PC-9 (cell line): ENCODE results near the gene C2orf42. TPM values are rescaled to one million over a fixed set of nuclear protein-coding genes. Genes with fewer than 3 reads are reported as not detected.

Experiments
- BruUV-seq: library from RNA; stranded (reverse); fragments of 400-500 nt; replicated peaks from 2 replicates; lab custom pipeline; 2021; lab: Mats Ljungman, UMichigan
- CTCF ChIA-PET: fragments of 300-600 bp; sonication (Branson Sonifier 250); formaldehyde crosslinking; loops from one replicate; lab custom pipeline; 2022; ENCODE audit warnings: antibody characterized with exemption; lab: Charles Lee
- POLR2A ChIA-PET: fragments of 300-600 bp; sonication (Branson Sonifier 250); formaldehyde crosslinking; loops from one replicate; lab custom pipeline; 2022; ENCODE audit warnings: antibody characterized with exemption; ENCODE audit not compliant: unreplicated experiment; lab: Charles Lee
- DNase-seq, 2 experiments: peaks; one replicate each; pipeline versions ENCODE4 v3.0.0 to v3.0.0-alpha.2; 2015 to 2022; ENCODE audit warnings: mixed read lengths in 1 of 2
- H2AFZ ChIP-seq: fragments of 200-600 bp; sonication (generic); 2 replicates; pipeline ENCODE4 v1.8.1; 2017; ENCODE audit warnings: antibody characterized with exemption
- H3F3A ChIP-seq: fragments of 200-600 bp; sonication (generic); 2 replicates; pipeline ENCODE4 v1.8.1; 2017; ENCODE audit warnings: antibody characterized with exemption, mild to moderate bottlenecking, low read depth; ENCODE audit not compliant: insufficient read depth
- H3K27ac ChIP-seq: fragments of 200-600 bp; sonication (generic); 2 replicates; pipeline ENCODE4 v1.6.1; 2016; ENCODE audit warnings: mixed run types
- H3K27me3 ChIP-seq: fragments of 200-600 bp; sonication (generic); 2 replicates; pipeline ENCODE4 v1.6.1; 2016; ENCODE audit warnings: low read depth, mixed run types; ENCODE audit not compliant: insufficient read depth
- H3K36me3 ChIP-seq: fragments of 200-600 bp; sonication (generic); 2 replicates; pipeline ENCODE4 v1.6.1; 2016; ENCODE audit warnings: low read depth, mixed run types
- H3K4me1 ChIP-seq: fragments of 200-600 bp; sonication (generic); replicated peaks from 2 replicates; pipeline ENCODE4 v1.6.1; 2016; ENCODE audit warnings: mixed run types; ENCODE audit not compliant: insufficient read depth
- H3K4me2 ChIP-seq: fragments of 200-600 bp; sonication (generic); 2 replicates; pipeline ENCODE4 v1.6.1; 2017; ENCODE audit warnings: mixed run types
- H3K4me3 ChIP-seq: fragments of 200-600 bp; sonication (generic); 2 replicates; pipeline ENCODE4 v1.6.1; 2016; ENCODE audit warnings: mixed run types
- H3K79me2 ChIP-seq: fragments of 200-600 bp; sonication (generic); 2 replicates; pipeline ENCODE4 v1.6.1; 2017; ENCODE audit warnings: low read depth, mixed run types
- H3K9me2 ChIP-seq: fragments of 200-600 bp; sonication (generic); 2 replicates; pipeline ENCODE4 v1.8.1; 2017; ENCODE audit warnings: mild to moderate bottlenecking; ENCODE audit not compliant: insufficient read depth
- H3K9me3 ChIP-seq: fragments of 200-600 bp; sonication (generic); 2 replicates; pipeline ENCODE4 v1.8.1; 2016; ENCODE audit warnings: low read depth; ENCODE audit not compliant: insufficient read depth
- H4K20me1 ChIP-seq: fragments of 200-600 bp; sonication (generic); 2 replicates; pipeline ENCODE4 v1.8.1; 2017; ENCODE audit not compliant: insufficient read depth
- EZH2 ChIP-seq: fragments of 200-600 bp; sonication (generic); IDR thresholded peaks from 2 replicates; pipeline ENCODE4 v1.8.0; 2017; ENCODE audit warnings: antibody characterized with exemption, low read depth
- intact Hi-C: fragments of 100-400 bp; cut with micrococcal nuclease; formaldehyde crosslinking; loops from one replicate; pipeline ENCODE4 v1.10.0; 2022; ENCODE audit not compliant: unreplicated experiment
- total RNA-seq: library from RNA; stranded (reverse); gene quantifications from 2 replicates; pipeline ENCODE4 v1.2.3, GENCODE V29; 2021
- TF ChIP-seq, protein P1 (sequence below): fragments of 200-600 bp; sonication (generic); conservative IDR thresholded peaks from 2 replicates; pipeline ENCODE4 v1.6.1; 2017; ENCODE audit warnings: mixed run types, antibody characterized with exemption, mild to moderate bottlenecking, moderate library complexity

Gene C2orf42
- total RNA-seq, 1 experiment from 2014 or later: 12.7 TPM

DNA sequence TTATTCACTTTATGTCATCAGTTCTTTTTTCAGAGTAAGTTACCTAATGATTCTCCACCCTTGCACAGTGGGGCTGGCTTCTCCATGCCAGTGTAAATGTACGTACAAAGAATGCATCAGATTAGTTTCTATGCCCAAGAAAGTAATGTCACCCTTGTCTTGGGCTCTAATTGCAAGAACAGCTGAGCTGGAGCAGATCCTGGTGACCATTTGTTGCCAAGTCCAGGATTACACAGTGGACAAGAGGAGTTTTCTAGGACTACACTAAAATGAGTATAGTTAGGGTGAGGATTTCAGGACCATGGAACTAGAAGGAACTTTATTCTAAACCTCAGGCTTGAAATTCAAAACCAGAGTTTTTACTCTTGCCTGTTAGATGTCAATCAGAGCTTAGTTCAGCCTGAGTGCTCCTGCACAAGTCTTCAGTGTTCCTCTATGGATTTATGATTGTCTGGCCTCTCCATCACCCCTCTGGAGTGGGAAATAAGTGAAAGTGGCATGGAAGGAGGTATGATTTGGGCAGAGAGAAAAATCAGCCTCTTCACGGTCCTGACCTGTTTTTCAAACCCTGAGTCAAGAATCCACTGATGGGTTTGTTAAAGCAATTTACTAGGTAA, 73.8 kb downstream of the C2orf42 start:
- BruUV-seq: no TSS peak
- H3K9me3 ChIP-seq: no peaks in the 10 kb centered on the region
- H3K27me3 ChIP-seq: no peaks in the 10 kb centered on the region
- ChIA-PET POLR2A (no interaction called here), CTCF (no interaction called here)
- H3K36me3 ChIP-seq: no peaks in the 10 kb centered on the region
- H3F3A ChIP-seq: peaks cover 15% of the 10 kb centered on the region; the same call in 1 of the 2 replicates
- H3K79me2 ChIP-seq: no peaks in the 10 kb centered on the region
- no peak overlapping the region for H3K27ac ChIP-seq
- intact Hi-C loops: no loop called here
- no peak overlapping the region for H3K4me2 ChIP-seq
- TF ChIP-seq, protein P1, sequence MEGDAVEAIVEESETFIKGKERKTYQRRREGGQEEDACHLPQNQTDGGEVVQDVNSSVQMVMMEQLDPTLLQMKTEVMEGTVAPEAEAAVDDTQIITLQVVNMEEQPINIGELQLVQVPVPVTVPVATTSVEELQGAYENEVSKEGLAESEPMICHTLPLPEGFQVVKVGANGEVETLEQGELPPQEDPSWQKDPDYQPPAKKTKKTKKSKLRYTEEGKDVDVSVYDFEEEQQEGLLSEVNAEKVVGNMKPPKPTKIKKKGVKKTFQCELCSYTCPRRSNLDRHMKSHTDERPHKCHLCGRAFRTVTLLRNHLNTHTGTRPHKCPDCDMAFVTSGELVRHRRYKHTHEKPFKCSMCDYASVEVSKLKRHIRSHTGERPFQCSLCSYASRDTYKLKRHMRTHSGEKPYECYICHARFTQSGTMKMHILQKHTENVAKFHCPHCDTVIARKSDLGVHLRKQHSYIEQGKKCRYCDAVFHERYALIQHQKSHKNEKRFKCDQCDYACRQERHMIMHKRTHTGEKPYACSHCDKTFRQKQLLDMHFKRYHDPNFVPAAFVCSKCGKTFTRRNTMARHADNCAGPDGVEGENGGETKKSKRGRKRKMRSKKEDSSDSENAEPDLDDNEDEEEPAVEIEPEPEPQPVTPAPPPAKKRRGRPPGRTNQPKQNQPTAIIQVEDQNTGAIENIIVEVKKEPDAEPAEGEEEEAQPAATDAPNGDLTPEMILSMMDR: no peak
- no peak for TF ChIP-seq EZH2
- H3K9me2 ChIP-seq: no peaks in the 10 kb centered on the region
- peaks cover 5% of the 10 kb centered on the region for H3K4me1 ChIP-seq
- H2AFZ ChIP-seq: no peak overlapping the region
- no peak for DNase-seq
- no peaks in the 10 kb centered on the region for H4K20me1 ChIP-seq
- no peak overlapping the region for H3K4me3 ChIP-seq

DNA sequence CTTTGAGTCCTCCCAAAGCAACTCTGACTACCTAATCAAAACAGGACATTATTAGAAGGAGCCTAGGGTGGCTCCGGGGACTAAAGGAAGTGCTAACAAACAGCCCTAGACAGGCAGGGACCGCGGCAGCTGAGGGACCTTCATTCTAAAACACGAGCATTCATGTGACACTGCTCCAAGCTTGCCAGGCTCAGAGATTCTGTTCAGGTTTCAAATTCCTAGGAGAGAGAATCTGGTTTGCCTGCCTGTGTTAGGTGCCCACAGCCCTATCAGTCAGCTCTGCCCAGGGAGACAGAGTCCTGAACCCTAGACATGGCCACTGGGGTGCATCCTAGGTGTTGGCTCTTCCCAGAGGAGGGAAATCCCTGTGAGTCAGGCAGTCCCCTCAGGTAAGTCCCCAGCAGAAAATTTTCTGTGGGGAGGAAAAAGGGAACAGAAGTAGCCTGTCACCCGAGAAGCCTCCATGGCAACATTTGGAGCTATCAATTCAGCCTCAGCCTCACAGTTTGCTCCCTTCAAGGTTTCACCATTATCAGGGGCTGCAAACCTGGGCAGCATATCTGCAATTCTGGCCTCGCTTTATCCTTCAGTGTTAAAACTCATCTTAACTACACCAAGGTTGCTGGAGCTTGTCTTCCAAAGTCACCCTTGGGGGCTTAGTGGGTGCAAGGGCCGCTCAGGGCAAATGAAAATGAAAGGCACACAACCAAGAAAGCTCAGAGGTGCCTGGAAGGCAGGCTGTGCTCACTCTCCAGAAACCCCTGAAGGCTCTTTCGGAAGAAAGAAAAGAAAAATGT, 75.0 kb downstream of the C2orf42 start:
- H3K9me2 ChIP-seq: no peaks in the 10 kb centered on the region
- H3K79me2 ChIP-seq: no peaks in the 10 kb centered on the region
- no peaks in the 10 kb centered on the region for H3K9me3 ChIP-seq
- CTCF ChIA-PET: no interaction called here
- TF ChIP-seq EZH2: no peak
- H4K20me1 ChIP-seq: no peaks in the 10 kb centered on the region
- H3F3A ChIP-seq: peaks cover 10% of the 10 kb centered on the region; the same call in 1 of the 2 replicates
- no peak overlapping the region for H3K27ac ChIP-seq
- no peak overlapping the region for H3K4me2 ChIP-seq
- DNase-seq: no peak
- H3K27me3 ChIP-seq: no peaks in the 10 kb centered on the region
- H3K36me3 ChIP-seq: no peaks in the 10 kb centered on the region
- BruUV-seq: no TSS peak
- intact Hi-C loops: no loop called here
- H3K4me1 ChIP-seq: peaks cover 7% of the 10 kb centered on the region
- no peak overlapping the region for H2AFZ ChIP-seq
- POLR2A ChIA-PET: interaction anchor here (0.5 kb wide), 1 partner anchor 391 kb away, joined by 4 read pairs; no protein-coding TSS in a partner anchor
- H3K4me3 ChIP-seq: no peak overlapping the region

DNA sequence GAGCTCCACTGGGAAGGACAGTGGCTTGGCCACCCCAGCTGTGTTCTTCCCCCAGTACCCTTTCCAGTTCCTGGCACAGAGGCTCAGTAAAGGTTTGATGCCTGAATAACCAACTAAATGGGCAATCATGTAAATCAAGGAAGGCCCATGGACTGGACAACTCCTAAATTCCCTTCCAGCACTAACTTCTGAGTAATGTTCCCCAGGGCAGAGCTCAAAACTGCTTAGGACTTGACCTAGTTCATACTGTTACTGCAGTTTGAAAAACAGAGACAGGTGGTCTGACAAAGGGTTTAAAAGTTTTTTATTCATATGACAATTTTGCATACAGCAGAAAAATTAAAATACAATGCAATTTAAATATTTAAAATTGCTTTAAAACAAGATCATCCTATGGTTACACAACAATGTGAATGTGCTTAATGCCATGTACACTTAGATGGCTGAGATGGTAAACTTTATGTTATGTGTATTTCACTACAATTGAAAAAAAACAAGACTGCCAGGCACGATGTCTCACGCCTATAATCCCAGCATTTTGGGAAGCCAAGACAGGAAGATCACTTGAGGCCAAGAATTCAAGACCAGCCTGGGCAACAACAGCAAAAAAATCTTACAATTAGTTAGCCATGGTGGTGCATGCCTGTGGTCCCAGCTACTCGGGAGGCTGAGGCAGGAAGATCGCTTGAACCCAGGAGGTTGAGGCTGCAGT, 77.3 kb downstream of the C2orf42 start:
- peaks cover 17% of the 10 kb centered on the region for H3K4me1 ChIP-seq
- no peak overlapping the region for H3K27ac ChIP-seq
- no peaks in the 10 kb centered on the region for H4K20me1 ChIP-seq
- no peak overlapping the region for H3K4me3 ChIP-seq
- peaks cover 12% of the 10 kb centered on the region; the same call in 1 of the 2 replicates for H3F3A ChIP-seq
- H3K27me3 ChIP-seq: no peaks in the 10 kb centered on the region
- H3K4me2 ChIP-seq: no peak overlapping the region
- no peak for DNase-seq
- intact Hi-C loops: no loop called here
- no peaks in the 10 kb centered on the region for H3K9me2 ChIP-seq
- no peaks in the 10 kb centered on the region for H3K36me3 ChIP-seq
- ChIA-PET POLR2A (interaction anchor here (0.6 to 0.7 kb wide), 2 partner anchors 23 to 32 kb away, joined by 3 to 4 read pairs; no protein-coding TSS in a partner anchor), CTCF (interaction anchor here (0.7 kb wide), 1 partner anchor 228 kb away, joined by 6 read pairs; no protein-coding TSS in a partner anchor)
- TF ChIP-seq, protein P1: no peak
- TF ChIP-seq EZH2: no peak
- no peaks in the 10 kb centered on the region for H3K9me3 ChIP-seq
- no peak overlapping the region for H2AFZ ChIP-seq
- H3K79me2 ChIP-seq: no peaks in the 10 kb centered on the region
- no TSS peak for BruUV-seq
